WERI-Rb-1 (cell line): ENCODE results near the gene SRRM5.

Experiments
- DNase-seq: peaks from one replicate; pipeline ENCODE4 v3.0.0-alpha.2; 2020
- H3K27ac ChIP-seq: fragments of 250-450 bp; sonication (Bioruptor Pico); 2 replicates; pipeline ENCODE4 v1.5.1; 2020; ENCODE audit warnings: mild to moderate bottlenecking, moderate library complexity
- H3K27me3 ChIP-seq: fragments of 250-450 bp; sonication (Bioruptor Pico); 2 replicates; pipeline ENCODE4 v1.5.1; 2021; ENCODE audit warnings: mild to moderate bottlenecking, low read depth, moderate library complexity; ENCODE audit not compliant: insufficient read depth, severe bottlenecking
- H3K36me3 ChIP-seq: fragments of 250-450 bp; sonication (Bioruptor Pico); 2 replicates; pipeline ENCODE4 v1.5.1; 2020; ENCODE audit warnings: mild to moderate bottlenecking, moderate library complexity
- H3K4me3 ChIP-seq: 2 replicates; pipeline ENCODE4 v1.5.1; 2011; ENCODE audit warnings: low read depth, mild to moderate bottlenecking, control low read depth, low read length
- H3K9me3 ChIP-seq: fragments of 250-450 bp; sonication (Bioruptor Pico); 2 replicates; pipeline ENCODE4 v1.5.1; 2021; ENCODE audit warnings: mild to moderate bottlenecking, moderate library complexity; ENCODE audit not compliant: severe bottlenecking
- CTCF ChIP-seq: IDR thresholded peaks from 2 replicates; pipeline ENCODE4 v1.5.1; 2011; ENCODE audit warnings: low read depth, mild to moderate bottlenecking, control low read depth, inconsistent platforms, low read length

Gene SRRM5

GRCh38 chr19:43607238-43608205, 4.4 kb upstream of the SRRM5 start:
- no peaks in the 10 kb centered on the region for H3K27me3 ChIP-seq
- no peaks in the 10 kb centered on the region for H3K9me3 ChIP-seq
- no peak for TF ChIP-seq CTCF
- DNase-seq, result no peak
- peaks cover 41% of the 10 kb centered on the region for H3K36me3 ChIP-seq
- H3K27ac ChIP-seq, result no peak overlapping the region
- no peak overlapping the region for H3K4me3 ChIP-seq

GRCh38 chr19:43609872-43610271, 2.0 kb upstream of the SRRM5 start:
- peaks cover 53% of the 10 kb centered on the region for H3K36me3 ChIP-seq
- no peak overlapping the region for H3K27ac ChIP-seq
- DNase-seq, result no peak
- H3K27me3 ChIP-seq, result no peaks in the 10 kb centered on the region
- no peak for TF ChIP-seq CTCF
- no peak overlapping the region for H3K4me3 ChIP-seq
- no peaks in the 10 kb centered on the region for H3K9me3 ChIP-seq

- Histone ChIP-seq H3K27me3 (no peaks in the 10 kb centered on the region), H3K27ac (no peak overlapping the region), H3K36me3 (peaks cover 53% of the 10 kb centered on the region), H3K4me3 (no peak overlapping the region), H3K9me3 (no peaks in the 10 kb centered on the region)
- no peak for DNase-seq
- TF ChIP-seq CTCF, result no peak
These were observed 1.4 kb upstream of the SRRM5 start for GRCh38 chr19:43610493-43610892.

GRCh38 chr19:43612374-43612773, 486 bp downstream of the SRRM5 start:
- Histone ChIP-seq H3K36me3 (peaks cover 42% of the 10 kb centered on the region), H3K4me3 (no peak overlapping the region), H3K9me3 (no peaks in the 10 kb centered on the region), H3K27me3 (no peaks in the 10 kb centered on the region), H3K27ac (no peak overlapping the region)
- DNase-seq, result no peak
- TF ChIP-seq CTCF, result no peak

- no peak for DNase-seq
- H3K27me3 ChIP-seq, result no peaks in the 10 kb centered on the region
These were observed 4.4 kb downstream of the SRRM5 start for GRCh38 chr19:43616306-43616705.

More at GRCh38 chr19:43616306-43616705, 4.4 kb downstream of the SRRM5 start:
- Histone ChIP-seq H3K27ac (no peak overlapping the region), H3K9me3 (no peaks in the 10 kb centered on the region), H3K36me3 (peaks cover 24% of the 10 kb centered on the region), H3K4me3 (no peak overlapping the region)
- no peak for TF ChIP-seq CTCF
